ENCODE measurements around the gene TMPRSS4.

GRCh38 chr11:118061586-118062125, 15.2 kb upstream of the TMPRSS4 start:
- TF ChIP-seq EZH2phosphoT487 (IDR thresholded peaks at IDR 0.05; ENCODE audit: borderline replicate concordance) = no peak
- TF ChIP-seq CTCF (conservative IDR thresholded peaks at IDR 0.05; ENCODE audit: low read length) = no peak
